H4 (cell line): ENCODE results near the gene PSMG4. TPM values are rescaled to one million over a fixed set of nuclear protein-coding genes. Genes with fewer than 3 reads are reported as not detected.
A peak's percentile ranks its signal among the peaks of the same experiment; 100 is the strongest.

Experiments
- DNase-seq: peaks from one replicate; pipeline ENCODE4 v3.0.0-alpha.2; 2015; ENCODE audit warnings: low spot score
- total RNA-seq: library from RNA; depleted of rRNA; stranded (reverse); fragments of >200 nt; shearing (Covaris generic); gene quantifications from 2 replicates; pipeline ENCODE4 v1.2.3, GENCODE V29; 2014; rRNA removed

PSMG4 gene
- 24.2 and 24.5 TPM in 2 replicates for total RNA-seq

DNA sequence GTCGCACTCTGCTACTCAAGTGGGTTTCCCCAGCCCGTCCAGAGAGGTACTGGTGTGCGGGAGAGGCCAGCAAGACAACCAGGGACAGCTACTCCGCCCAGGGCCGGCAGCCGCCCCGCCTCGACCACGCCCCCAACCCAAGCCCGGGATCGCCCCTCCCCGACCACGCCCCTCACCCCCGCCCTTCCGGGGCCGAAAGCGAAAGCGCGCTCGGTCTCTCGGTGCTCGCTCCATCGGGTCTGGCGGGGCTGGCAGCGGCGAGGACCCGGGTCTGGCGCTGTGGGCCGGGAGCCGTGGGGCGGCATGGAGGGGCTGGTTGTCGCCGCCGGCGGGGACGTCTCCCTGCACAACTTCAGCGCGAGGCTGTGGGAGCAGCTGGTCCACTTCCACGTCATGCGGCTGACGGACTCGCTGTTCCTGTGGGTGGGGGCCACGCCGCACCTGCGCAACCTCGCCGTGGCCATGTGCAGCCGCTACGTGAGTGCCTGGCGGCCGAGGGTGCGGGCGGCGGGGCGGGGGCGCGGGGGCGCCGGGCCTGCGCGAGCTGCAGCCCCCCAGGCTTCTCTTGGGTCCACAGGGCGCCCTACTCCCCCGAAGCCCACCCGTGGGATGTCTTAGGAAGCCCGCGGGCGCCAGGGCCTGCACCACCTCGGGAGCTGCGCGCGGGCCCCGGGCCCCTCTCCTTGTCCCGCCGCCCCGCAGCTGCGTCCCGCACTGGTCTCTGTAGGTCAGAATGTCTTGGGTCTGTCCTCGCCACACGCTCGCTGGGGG lies at the start of gene PSMG4:
PSMG4 (plus strand) TSS at position 228 of the 771 bp plus-strand sequence; CDS start at position 304, 76 bp downstream.
- peak; percentile 71 for DNase-seq

DNA sequence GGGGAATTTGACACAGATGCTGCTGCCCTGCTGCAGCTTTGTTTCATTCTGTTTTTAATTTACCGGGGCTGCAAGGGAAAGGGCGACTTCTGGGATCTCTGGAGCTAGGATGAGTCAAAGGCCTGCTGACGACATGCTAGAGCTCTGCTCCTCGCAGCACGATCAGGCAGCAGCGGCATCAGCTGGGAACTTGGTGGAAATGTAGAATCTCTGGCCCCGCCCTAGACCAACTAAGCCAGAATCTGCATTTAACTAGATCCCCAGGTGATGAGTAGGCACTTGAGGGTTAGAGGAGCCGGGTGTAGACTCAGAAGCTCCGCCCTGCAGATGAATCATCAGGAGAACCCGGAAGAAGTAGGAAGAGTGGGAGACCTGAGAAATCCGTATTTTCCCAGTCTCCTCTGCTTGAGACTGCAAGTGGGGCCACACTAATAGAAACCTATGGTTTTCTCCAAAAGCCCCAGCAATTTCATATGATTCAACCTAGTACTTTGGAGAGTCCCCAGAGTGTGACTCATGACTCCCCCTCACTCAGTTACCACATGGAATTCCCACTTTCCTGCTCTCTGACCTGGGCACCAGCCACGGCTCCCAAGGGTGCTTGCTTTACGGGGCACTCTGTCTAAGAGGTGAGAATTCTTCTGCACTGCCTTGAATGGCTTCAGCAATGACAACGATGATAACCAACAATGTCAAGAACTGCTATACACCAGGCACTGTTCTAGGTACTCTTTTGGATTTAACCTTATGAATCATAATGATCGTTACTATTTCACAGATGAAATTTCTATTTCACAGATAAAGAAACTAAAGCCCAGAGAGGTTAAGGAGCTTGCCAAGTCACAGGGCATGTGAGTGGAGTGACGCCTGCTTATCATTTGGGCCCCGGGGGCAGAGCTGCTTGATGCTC lies 49.4 kb upstream of the PSMG4 start:
- peak; percentile 99 for DNase-seq

DNA sequence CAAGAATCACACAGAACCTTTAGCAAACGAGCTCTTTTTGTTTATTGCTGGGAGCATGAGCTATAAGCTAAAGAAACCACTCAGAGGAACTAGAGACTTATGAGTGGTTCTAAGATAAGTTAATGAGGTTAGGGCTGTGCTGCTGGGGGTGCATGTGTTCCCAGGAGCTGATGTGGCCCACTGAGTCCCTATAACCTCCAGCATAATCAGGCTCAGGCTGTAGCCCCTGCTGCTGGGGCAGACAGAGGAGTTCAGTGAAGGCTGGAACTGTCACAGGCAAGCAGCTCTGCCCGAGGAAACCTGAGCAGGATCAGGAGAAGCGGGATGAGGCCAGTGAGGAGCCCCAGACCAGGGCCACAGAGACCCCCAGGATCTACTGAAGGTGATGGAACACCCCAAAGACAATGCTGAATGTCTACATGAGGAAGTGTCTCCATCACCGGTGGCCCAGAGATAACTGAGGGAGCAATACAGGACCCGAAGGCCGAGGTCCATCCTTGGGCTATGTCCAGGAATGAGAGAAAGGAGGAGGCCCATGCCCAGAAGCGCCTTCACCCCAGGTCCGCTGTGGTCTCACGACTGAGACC lies 48.6 kb upstream of the PSMG4 start:
- DNase-seq, result no peak

- peak; percentile 56 for DNase-seq
These were observed 47.1 kb upstream of the PSMG4 start for GRCh38 chr6:3211681-3212080.

GRCh38 chr6:3212261-3212660 lies 46.5 kb upstream of the PSMG4 start:
- no peak for DNase-seq

DNA sequence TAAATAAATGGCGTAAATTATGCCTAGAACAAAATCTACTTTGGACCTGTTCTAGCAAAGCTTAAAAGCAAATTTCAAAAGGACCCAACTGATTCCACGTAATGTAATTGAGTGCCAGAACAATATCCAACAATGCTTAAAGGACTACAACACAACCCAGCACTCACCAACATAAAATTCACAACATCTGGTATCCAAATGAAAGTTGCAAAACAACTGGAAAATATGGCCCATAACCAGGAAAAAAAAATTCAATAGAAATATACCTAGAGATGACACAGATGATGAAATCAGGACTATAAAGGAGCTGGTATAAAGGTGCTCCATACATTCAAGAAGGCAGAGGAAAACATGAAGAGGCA lies 45.4 kb upstream of the PSMG4 start:
- no peak for DNase-seq

GRCh38 chr6:3214898-3215297 lies 43.8 kb upstream of the PSMG4 start:
- DNase-seq, result no peak

DNA sequence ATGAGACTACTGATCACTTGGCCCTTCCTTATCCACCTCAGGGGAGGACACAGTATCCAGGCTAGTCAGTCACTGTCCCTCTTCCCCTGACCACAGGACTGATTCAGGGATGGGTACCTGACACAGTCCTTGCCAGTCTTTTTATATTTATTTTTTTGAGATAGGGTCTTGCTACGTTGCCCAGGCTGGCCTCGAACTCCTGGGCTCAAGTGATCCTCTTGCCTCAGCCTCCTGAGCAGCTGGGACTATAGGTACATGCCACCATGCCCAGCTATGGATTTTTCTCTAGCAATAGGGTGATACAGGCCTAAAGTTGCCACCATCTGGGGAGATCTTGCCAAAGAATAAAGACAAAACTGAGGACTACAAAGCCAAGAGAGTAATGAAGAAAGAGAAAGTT lies 41.5 kb upstream of the PSMG4 start:
- no peak for DNase-seq

GRCh38 chr6:3218266-3218665 lies 40.5 kb upstream of the PSMG4 start:
- no peak for DNase-seq

- DNase-seq, result no peak
These were observed 38.4 kb upstream of the PSMG4 start for GRCh38 chr6:3220366-3220765.

- no peak for DNase-seq
These were observed 37.2 kb upstream of the PSMG4 start for GRCh38 chr6:3221578-3221977.

DNA sequence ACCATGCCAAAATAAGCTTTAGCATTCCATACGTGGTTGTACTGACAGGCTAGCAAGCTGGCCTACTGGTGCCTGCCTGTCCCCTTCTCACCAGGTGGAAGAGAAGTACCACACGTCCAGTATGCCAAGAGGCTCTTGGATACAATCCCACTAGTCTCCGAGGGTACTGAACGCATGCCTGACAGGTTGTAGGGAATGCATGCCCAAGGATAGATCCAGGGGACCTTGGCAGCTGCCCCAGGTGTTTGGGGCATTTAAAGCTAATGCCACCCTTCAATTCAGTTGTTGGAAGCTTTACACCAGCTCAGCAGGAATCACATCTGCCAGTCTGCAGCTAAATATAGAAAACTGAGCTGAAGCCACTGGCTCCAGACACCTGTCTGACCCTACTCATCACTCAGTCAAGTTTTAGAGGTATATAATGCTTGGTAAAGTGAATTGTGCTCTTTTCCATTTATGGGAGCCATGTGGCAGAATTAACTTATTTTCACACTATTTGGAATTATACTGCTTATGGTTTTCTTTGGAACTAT lies 36.2 kb upstream of the PSMG4 start:
- DNase-seq, result no peak

GRCh38 chr6:3226042-3226441 lies 32.7 kb upstream of the PSMG4 start:
- DNase-seq, result no peak

DNA sequence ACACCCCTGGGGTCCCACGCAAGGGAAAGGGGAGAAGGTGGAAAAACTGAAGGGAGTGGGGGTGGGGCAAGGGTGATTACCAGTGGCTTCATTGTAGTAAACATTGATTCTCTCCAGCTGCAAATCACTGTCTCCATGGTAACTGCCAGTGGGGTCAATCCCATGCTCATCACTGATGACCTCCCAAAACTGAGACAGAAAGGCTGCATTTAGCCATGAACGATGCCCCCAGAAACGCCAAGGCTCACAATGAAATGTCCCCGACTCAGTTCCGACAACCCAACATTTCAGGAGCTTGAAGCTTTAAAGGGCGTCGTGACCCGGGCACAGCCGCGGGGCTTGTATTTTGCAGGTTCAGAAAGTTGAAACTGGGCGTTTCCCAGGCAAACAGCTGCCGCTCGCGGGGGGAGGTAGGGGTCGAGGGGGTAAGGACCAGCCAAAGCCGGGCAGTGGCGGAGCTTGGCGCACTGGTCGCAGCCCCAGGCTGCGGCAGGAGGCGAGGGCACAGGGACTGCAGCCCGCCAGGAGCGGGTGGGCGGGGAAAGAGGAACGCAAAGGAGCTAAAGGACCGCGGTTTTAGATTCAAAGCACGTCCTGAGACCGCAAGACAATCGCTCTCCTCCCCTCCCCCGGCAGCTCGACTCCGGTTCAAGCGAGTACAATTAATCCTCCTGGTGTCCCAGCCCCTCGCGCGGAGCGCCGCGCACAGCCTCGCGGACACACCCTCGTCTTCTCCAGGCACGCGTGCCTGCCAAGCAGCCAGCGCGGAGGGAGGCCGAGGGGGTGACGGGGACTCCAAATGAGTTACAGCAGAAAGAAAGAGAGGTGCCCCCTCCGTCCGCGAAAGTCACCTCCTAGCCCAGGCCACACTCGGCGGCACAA lies 32.0 kb upstream of the PSMG4 start:
- no peak for DNase-seq

DNA sequence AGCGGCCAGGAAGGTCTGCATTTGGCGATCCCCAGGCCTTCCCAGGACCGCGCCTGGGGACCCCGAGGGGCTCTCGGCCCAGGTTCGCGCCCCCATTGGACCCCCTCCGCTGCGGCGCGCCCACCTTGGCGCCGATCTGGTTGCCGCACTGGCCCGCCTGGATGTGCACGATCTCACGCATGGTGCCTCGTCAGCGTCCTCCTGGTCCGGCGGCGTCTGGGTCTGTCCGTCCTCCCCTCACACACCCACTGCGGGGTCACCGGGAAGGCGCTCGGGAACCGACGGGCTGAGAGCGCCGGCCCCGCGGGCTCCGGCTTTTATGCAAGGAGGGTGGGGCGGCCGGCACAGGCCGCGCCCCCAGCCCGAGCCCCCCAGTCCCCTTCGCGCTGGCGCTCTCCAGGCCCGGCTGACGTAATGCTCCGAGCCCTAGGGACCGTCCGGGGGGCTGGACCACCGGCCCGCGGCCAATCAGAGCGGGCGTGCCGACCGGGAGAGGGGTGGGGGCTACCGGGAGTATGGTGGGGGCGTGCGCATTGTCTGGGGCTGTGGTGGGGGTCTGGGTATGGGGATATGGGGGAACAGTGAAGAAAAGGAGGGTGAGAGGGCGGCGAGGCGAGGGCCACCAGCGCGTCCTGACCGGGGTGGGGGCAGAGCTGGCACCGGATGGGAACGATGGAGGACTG lies 31.2 kb upstream of the PSMG4 start, which contains the start of gene TUBB2B:
TUBB2B (minus strand) TSS at position 291 of the 683 bp plus-strand sequence; CDS start at position 181, 110 bp downstream.
- DNase-seq, result no peak

- DNase-seq, result no peak
These were observed 30.6 kb upstream of the PSMG4 start for GRCh38 chr6:3228046-3228671.

DNA sequence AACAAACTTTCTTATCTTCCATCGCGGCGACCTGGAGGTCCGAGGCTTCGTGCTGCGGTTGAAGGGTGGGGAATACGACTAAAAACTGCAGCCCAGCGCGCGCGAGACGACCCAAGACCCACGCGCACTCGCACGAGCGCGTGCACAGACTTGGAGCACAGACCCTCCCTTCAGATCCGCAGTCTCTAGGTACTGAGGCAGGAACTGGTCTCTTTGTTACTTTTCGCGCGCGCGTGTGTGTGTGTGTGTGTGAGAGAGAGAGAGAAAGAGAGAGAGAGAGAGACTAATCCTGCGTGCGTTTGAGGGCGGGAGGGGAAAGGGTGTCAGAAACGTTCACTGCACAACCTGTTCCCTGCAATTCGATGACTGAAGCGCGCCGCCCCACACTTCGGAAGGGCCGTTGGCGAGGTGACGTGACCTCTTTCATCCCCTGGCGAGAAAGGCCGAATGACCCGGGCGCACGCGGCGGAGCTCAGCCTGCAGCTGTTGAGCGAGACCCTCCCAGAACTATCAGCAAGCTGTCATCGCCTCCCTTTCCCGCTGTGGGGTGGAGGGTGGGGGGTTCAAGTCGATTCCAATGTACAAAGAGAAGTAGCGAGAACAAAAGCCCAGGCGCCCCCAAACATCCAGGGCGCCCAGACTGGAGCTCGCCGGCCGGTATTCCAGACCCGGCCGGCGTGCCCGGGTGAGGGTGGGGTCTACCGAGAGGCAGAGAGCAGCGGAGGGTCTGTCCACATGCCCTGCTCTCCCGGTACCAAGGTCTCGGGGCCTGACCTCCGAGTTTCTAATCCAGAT lies 29.8 kb upstream of the PSMG4 start:
- no peak for DNase-seq

DNA sequence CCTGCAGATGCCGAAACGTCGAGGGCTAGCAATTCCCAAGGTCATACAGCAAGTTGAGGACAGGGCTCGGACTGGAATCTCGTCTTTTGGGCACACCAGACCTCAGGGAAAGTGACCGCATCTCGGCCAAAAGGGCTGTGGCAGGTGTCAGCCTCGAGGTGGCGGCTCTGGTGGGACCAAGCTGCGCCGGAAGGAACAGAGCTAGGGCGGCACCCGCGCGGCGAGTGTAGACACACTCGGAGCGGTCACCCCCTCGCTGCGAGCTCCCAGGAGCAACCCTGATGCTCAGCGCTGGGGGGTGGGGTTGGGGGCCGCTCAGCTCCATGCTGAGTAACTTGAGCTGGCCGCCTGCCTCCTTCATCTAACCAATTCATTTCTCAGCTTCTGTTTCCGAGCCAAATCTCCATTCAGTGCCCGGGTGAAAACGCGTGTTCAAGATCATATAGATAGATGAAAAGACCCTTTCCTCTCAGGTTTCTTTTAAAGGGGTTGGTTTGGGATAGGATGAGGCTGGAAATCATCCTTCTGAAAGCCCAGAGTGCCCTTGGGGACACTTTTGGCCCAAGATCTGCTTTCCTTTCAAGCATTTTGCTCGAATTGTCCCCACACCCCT lies 29.1 kb upstream of the PSMG4 start:
- no peak for DNase-seq
